ENCODE results near the gene TTLL9.

GRCh38 chr20:31908424-31908823 is 38.0 kb downstream of the TTLL9 start:
- no peak for TF ChIP-seq POLR2AphosphoS5 (IDR thresholded peaks at IDR 0.05)
- TF ChIP-seq, protein P1, sequence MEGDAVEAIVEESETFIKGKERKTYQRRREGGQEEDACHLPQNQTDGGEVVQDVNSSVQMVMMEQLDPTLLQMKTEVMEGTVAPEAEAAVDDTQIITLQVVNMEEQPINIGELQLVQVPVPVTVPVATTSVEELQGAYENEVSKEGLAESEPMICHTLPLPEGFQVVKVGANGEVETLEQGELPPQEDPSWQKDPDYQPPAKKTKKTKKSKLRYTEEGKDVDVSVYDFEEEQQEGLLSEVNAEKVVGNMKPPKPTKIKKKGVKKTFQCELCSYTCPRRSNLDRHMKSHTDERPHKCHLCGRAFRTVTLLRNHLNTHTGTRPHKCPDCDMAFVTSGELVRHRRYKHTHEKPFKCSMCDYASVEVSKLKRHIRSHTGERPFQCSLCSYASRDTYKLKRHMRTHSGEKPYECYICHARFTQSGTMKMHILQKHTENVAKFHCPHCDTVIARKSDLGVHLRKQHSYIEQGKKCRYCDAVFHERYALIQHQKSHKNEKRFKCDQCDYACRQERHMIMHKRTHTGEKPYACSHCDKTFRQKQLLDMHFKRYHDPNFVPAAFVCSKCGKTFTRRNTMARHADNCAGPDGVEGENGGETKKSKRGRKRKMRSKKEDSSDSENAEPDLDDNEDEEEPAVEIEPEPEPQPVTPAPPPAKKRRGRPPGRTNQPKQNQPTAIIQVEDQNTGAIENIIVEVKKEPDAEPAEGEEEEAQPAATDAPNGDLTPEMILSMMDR (IDR thresholded peaks at IDR 0.05), result no peak

Data from prostate gland (tissue), 2 donors.